Fibroblast of skin of left quadriceps (primary cell): ENCODE data around the gene RASA3.

Source experiments
- DNase-seq, 2 experiments: peaks; one replicate each; pipeline ENCODE4 v3.0.0-alpha.2; 2013; ENCODE audit warnings: low read depth in 2 of 2

Gene RASA3

GRCh38 chr13:114054264-114054663, 78.2 kb downstream of the RASA3 start:
- no peak for DNase-seq

- peak in 1 of 2 experiments; percentile 15 for DNase-seq
These were observed 79.4 kb downstream of the RASA3 start for GRCh38 chr13:114053026-114053425.

GRCh38 chr13:114050536-114051450, 81.6 kb downstream of the RASA3 start:
- no peak for DNase-seq

GRCh38 chr13:114049626-114050101, 82.8 kb downstream of the RASA3 start:
- DNase-seq: no peak

GRCh38 chr13:114049026-114049425, 83.4 kb downstream of the RASA3 start:
- no peak for DNase-seq

GRCh38 chr13:114048443-114048842, 84.0 kb downstream of the RASA3 start:
- DNase-seq: no peak

GRCh38 chr13:114047358-114047881, 85.0 kb downstream of the RASA3 start:
- no peak for DNase-seq

- no peak for DNase-seq
These were observed 85.9 kb downstream of the RASA3 start for GRCh38 chr13:114046431-114046975.

GRCh38 chr13:114045113-114045735, 87.2 kb downstream of the RASA3 start:
- no peak for DNase-seq

- DNase-seq: peak; percentile 52 to 65
These were observed 87.9 kb downstream of the RASA3 start for GRCh38 chr13:114044486-114044885.

GRCh38 chr13:114043421-114044053, 88.9 kb downstream of the RASA3 start:
- DNase-seq: peak; percentile 65 to 66

- no peak for DNase-seq
These were observed 90.2 kb downstream of the RASA3 start for GRCh38 chr13:114042066-114042815.

- DNase-seq: no peak
These were observed 90.9 kb downstream of the RASA3 start for GRCh38 chr13:114041493-114041892.

- no peak for DNase-seq
These were observed 92.8 kb downstream of the RASA3 start for GRCh38 chr13:114039471-114040141.

GRCh38 chr13:114038900-114039299, 93.5 kb downstream of the RASA3 start:
- DNase-seq: no peak

- no peak for DNase-seq
These were observed 94.2 kb downstream of the RASA3 start for GRCh38 chr13:114038211-114038613.

- DNase-seq: no peak
These were observed 94.7 kb downstream of the RASA3 start for GRCh38 chr13:114037674-114038073.

- DNase-seq: no peak
These were observed 96.6 kb downstream of the RASA3 start for GRCh38 chr13:114035583-114036531.

GRCh38 chr13:114035186-114035582, 97.2 kb downstream of the RASA3 start:
- no peak for DNase-seq
